GM19397 (cell line): ENCODE measurements around the gene GNA15.
"Not testable (repeated sequence)": the region's sequence is repeated elsewhere in the genome, so short reads cannot be mapped to it uniquely, and the experiment has no call there.

Experiments used
- ATAC-seq: cut with Tn5 transposase; IDR thresholded peaks from one replicate; pipeline ENCODE4 v1.9.1; 2021; ENCODE audit warnings: mild to moderate bottlenecking, moderate library complexity; ENCODE audit not compliant: unreplicated experiment

GNA15 gene

GRCh38 chr19:3135961-3136683 is at the start of gene GNA15:
TSS of gene GNA15 (plus strand) at chr19:3136033. CDS start at chr19:3136451, 418 bp downstream.
- no peak for ATAC-seq

GRCh38 chr19:3087769-3088168 is 48.1 kb upstream of the GNA15 start:
- no peak for ATAC-seq

GRCh38 chr19:3089299-3089855 is 46.5 kb upstream of the GNA15 start:
- not testable (repeated sequence) for ATAC-seq

- ATAC-seq, result peak; percentile 6
These were observed 41.0 kb upstream of the GNA15 start for GRCh38 chr19:3094601-3095440.

- no peak for ATAC-seq
These were observed 40.2 kb upstream of the GNA15 start for GRCh38 chr19:3095441-3096191.

- no peak for ATAC-seq
These were observed 39.4 kb upstream of the GNA15 start for GRCh38 chr19:3096267-3096901.

- ATAC-seq, result no peak
These were observed 38.9 kb upstream of the GNA15 start for GRCh38 chr19:3096902-3097326.

- ATAC-seq, result no peak
These were observed 38.4 kb upstream of the GNA15 start for GRCh38 chr19:3097442-3097871.

GRCh38 chr19:3098141-3098514 is 37.7 kb upstream of the GNA15 start:
- no peak for ATAC-seq

- ATAC-seq, result no peak
These were observed 37.1 kb upstream of the GNA15 start for GRCh38 chr19:3098515-3099346.

- no peak for ATAC-seq
These were observed 36.3 kb upstream of the GNA15 start for GRCh38 chr19:3099347-3100145.

- no peak for ATAC-seq
These were observed 35.5 kb upstream of the GNA15 start for GRCh38 chr19:3100331-3100730.

GRCh38 chr19:3100747-3101730 is 34.8 kb upstream of the GNA15 start:
- no peak for ATAC-seq

- no peak for ATAC-seq
These were observed 33.3 kb upstream of the GNA15 start for GRCh38 chr19:3102239-3103140.

GRCh38 chr19:3104708-3104983 is 31.2 kb upstream of the GNA15 start:
- no peak for ATAC-seq

- no peak for ATAC-seq
These were observed 30.0 kb upstream of the GNA15 start for GRCh38 chr19:3105641-3106508.
